ENCODE results near the gene RLIM.

GRCh38 chrX:74585766-74586165 is 28.7 kb downstream of the RLIM start:
- no peak for TF ChIP-seq CTCF (IDR thresholded peaks at IDR 0.05)
- TF ChIP-seq POLR2A (IDR thresholded peaks at IDR 0.05): no peak

All from body of pancreas (tissue), 4 donors.